A549 (cell line): ENCODE results near the gene NIPBL. TPM values are rescaled to one million over a fixed set of nuclear protein-coding genes. Genes with fewer than 3 reads are reported as not detected.

ENCODE experiments used
- ATAC-seq, 2 experiments: fragments of 200-7000 bp in 1 of 2; fragments of >200 bp in 1 of 2; cut with Nextera tagmentation in 1 of 2; cut with Tn5 transposase in 1 of 2; 3 replicates each; pipeline versions ENCODE4 v1.8.0 to v1.9.1; 2018 to 2020; ENCODE audit warnings: mild to moderate bottlenecking in 1 of 2, moderate library complexity in 1 of 2
- CTCF ChIA-PET: fragments of 300-600 bp; sonication (Branson Sonifier 250); formaldehyde crosslinking; extraction: SDS; loops from one replicate; lab custom pipeline; 2021; ENCODE audit warnings: antibody characterized with exemption, inconsistent platforms; lab: Yijun Ruan, JAX
- POLR2A ChIA-PET: fragments of 350-600 bp; formaldehyde crosslinking; extraction: SDS; loops from one replicate; lab custom pipeline; 2021; ENCODE audit warnings: antibody characterized with exemption, inconsistent platforms; lab: Yijun Ruan, JAX
- DNase-seq, 2 experiments: peaks; one replicate each; pipeline versions ENCODE4 v3.0.0 to v3.0.0-alpha.2; 2011 to 2016; ENCODE audit warnings: low read depth in 1 of 2, low spot score in 1 of 2
- FAIRE-seq: peaks from 2 replicates; lab custom pipeline; 2011; peaks lifted over from hg19 to GRCh38; lab: Jason Lieb, UNC
- H3K27ac ChIP-seq, 2 experiments: fragments of >200 bp; sonication (Bioruptor Twin); formaldehyde crosslinking; 3 replicates each; pipeline ENCODE4 v1.5.1; 2016 to 2017
- H3K4me1 ChIP-seq: fragments of >200 bp; sonication (Bioruptor Twin); formaldehyde crosslinking; 3 replicates; pipeline ENCODE4 v1.6.1; 2016
- H3K4me2 ChIP-seq: fragments of >200 bp; sonication (Bioruptor Twin); formaldehyde crosslinking; 3 replicates; pipeline ENCODE4 v1.6.1; 2016
- H3K4me3 ChIP-seq: fragments of >200 bp; sonication (Bioruptor Twin); formaldehyde crosslinking; 3 replicates; pipeline ENCODE4 v1.5.1; 2016
- H3K9me3 ChIP-seq: fragments of >200 bp; sonication (Bioruptor Twin); formaldehyde crosslinking; 3 replicates; pipeline ENCODE4 v1.6.1; 2016
- CBX8 ChIP-seq: fragments of 200-600 bp; sonication (generic); IDR thresholded peaks from 2 replicates; pipeline ENCODE4 v1.6.1; 2016
- CHD2 ChIP-seq: fragments of 150-350 bp; IDR thresholded peaks from 2 replicates; pipeline ENCODE4 v1.6.1; 2014; ENCODE audit warnings: low read length; ENCODE audit not compliant: partially characterized antibody
- EHF ChIP-seq: fragments of 250-450 bp; sonication (Bioruptor Pico); IDR thresholded peaks from 2 replicates; pipeline ENCODE4 v1.5.0; 2020; ENCODE audit warnings: mild to moderate bottlenecking
- ESRRA ChIP-seq: fragments of 150-350 bp; IDR thresholded peaks from 2 replicates; pipeline ENCODE4 v1.6.1; 2014; ENCODE audit warnings: mild to moderate bottlenecking, low read length, borderline replicate concordance
- FOSB ChIP-seq: fragments of 250-450 bp; sonication (Bioruptor Pico); IDR thresholded peaks from 2 replicates; pipeline ENCODE4 v1.5.0; 2020; ENCODE audit warnings: mild to moderate bottlenecking, moderate library complexity
- FOSL2 ChIP-seq, 2 experiments: fragments of 450-650 bp in 1 of 2; fragments of >200 bp in 1 of 2; sonication (Bioruptor Twin) in 1 of 2; formaldehyde crosslinking; IDR thresholded peaks; 2 replicates each; pipeline versions ENCODE4 v1.5.0 to v1.6.1; 2016 to 2020; ENCODE audit warnings: mild to moderate bottlenecking in 1 of 2, moderate library complexity in 1 of 2
- MAFK ChIP-seq: fragments of 450-650 bp; IDR thresholded peaks from 2 replicates; pipeline ENCODE4 v1.6.1; 2014; ENCODE audit not compliant: partially characterized antibody
- MYC ChIP-seq: IDR thresholded peaks from 2 replicates; pipeline ENCODE4 v1.6.1; 2012; ENCODE audit warnings: mild to moderate bottlenecking, inconsistent platforms, low read length, improper control_type of control experiment, borderline replicate concordance
- NFE2L2 ChIP-seq: fragments of 150-350 bp; conservative IDR thresholded peaks from 2 replicates; pipeline ENCODE4 v1.6.1; 2014; ENCODE audit warnings: low read length
- POLR2A ChIP-seq: IDR thresholded peaks from 2 replicates; pipeline ENCODE4 v1.6.1; 2012; ENCODE audit warnings: mild to moderate bottlenecking, low read length
- POLR2AphosphoS2 ChIP-seq: conservative IDR thresholded peaks from 2 replicates; pipeline ENCODE4 v1.6.1; 2012; ENCODE audit warnings: low read length, improper control_type of control experiment, inconsistent platforms
- RNF2 ChIP-seq: fragments of 200-600 bp; sonication (generic); IDR thresholded peaks from 2 replicates; pipeline ENCODE4 v1.6.1; 2016; ENCODE audit warnings: low read depth, mild to moderate bottlenecking, antibody characterized with exemption, moderate library complexity, borderline replicate concordance
- TFCP2L1 ChIP-seq: fragments of 250-450 bp; sonication (Bioruptor Pico); IDR thresholded peaks from 2 replicates; pipeline ENCODE4 v1.5.0; 2021; ENCODE audit warnings: mild to moderate bottlenecking
- TP53 ChIP-seq: fragments of 250-450 bp; sonication (Bioruptor Pico); IDR thresholded peaks from 2 replicates; pipeline ENCODE4 v1.5.0; 2021; ENCODE audit warnings: mild to moderate bottlenecking, moderate library complexity
- ZC3H11A ChIP-seq: fragments of 450-650 bp; IDR thresholded peaks from 2 replicates; pipeline ENCODE4 v1.6.1; 2014; ENCODE audit warnings: antibody characterized with exemption, mild to moderate bottlenecking
- WGBS: methylation state at CpG from one replicate; pipeline ENCODE4 v1.1.6; 2017; ENCODE audit errors: missing lambda C conversion rate; 5-methylcytosine and 5-hydroxymethylcytosine counted together
- polyA plus RNA-seq, 4 experiments: library from polyadenylated mRNA; depleted of rRNA in 3 of 4; stranded (reverse); fragments of >200 nt; fragmentation: RNase III in 1 of 4; extraction: RNeasy Plus Mini Kit Qiagen cat#74134 plus additional on column Dnase treatment in 1 of 4; gene quantifications; 2 replicates in 3 of 4; 3 replicates in 1 of 4; pipeline ENCODE4 v1.2.3, GENCODE V29; 2011 to 2017
- TF ChIP-seq, protein P1 (sequence below): fragments of >200 bp; sonication (Bioruptor Twin); formaldehyde crosslinking; IDR thresholded peaks from 3 replicates; pipeline ENCODE4 v1.5.1; 2016
- TF ChIP-seq, protein P2 (sequence below): fragments of >200 bp; sonication (Bioruptor Twin); formaldehyde crosslinking; IDR thresholded peaks from 2 replicates; pipeline ENCODE4 v1.6.1; 2016
- TF ChIP-seq, protein P3 (sequence below): fragments of 450-650 bp; IDR thresholded peaks from 2 replicates; pipeline ENCODE4 v1.6.1; 2014; ENCODE audit warnings: antibody characterized with exemption
- TF ChIP-seq, protein P4 (sequence below): fragments of >200 bp; sonication (Bioruptor Twin); formaldehyde crosslinking; IDR thresholded peaks from 3 replicates; pipeline ENCODE4 v1.6.1; 2016
- TF ChIP-seq, protein P5 (sequence below): fragments of 200-600 bp; sonication (generic); IDR thresholded peaks from 2 replicates; pipeline ENCODE4 v1.6.1; 2016; ENCODE audit warnings: antibody characterized with exemption, mild to moderate bottlenecking, moderate library complexity

The NIPBL gene
- polyA plus RNA-seq, 2 of the 4 experiments (the other 2 are of a cell fraction): 12.4 to 33.4 TPM

DNA sequence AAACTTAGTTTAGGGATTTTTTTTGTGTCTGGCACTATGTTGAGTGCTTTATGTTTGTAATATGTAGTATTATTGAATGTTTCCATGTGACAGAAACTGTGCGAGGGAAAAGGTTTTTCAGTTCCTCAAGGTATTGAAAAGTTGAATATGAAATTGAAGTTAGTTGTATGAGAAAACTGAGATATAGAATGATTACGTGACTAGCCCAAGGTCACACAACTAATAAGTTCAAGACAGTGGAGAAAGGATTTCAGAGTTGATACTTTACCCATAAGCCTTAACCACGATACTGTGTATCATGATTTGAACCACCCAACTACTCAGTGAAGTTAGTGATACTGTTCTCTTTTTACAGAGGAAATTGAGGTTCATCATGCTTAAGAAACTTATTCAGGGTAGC, 5.7 kb downstream of the NIPBL start (continued):
- TF ChIP-seq, protein P1, sequence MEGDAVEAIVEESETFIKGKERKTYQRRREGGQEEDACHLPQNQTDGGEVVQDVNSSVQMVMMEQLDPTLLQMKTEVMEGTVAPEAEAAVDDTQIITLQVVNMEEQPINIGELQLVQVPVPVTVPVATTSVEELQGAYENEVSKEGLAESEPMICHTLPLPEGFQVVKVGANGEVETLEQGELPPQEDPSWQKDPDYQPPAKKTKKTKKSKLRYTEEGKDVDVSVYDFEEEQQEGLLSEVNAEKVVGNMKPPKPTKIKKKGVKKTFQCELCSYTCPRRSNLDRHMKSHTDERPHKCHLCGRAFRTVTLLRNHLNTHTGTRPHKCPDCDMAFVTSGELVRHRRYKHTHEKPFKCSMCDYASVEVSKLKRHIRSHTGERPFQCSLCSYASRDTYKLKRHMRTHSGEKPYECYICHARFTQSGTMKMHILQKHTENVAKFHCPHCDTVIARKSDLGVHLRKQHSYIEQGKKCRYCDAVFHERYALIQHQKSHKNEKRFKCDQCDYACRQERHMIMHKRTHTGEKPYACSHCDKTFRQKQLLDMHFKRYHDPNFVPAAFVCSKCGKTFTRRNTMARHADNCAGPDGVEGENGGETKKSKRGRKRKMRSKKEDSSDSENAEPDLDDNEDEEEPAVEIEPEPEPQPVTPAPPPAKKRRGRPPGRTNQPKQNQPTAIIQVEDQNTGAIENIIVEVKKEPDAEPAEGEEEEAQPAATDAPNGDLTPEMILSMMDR: no peak
- TF ChIP-seq POLR2AphosphoS2 (no peak), CHD2 (no peak), CBX8 (no peak), MAFK (no peak), MYC (no peak), POLR2A (no peak), ESRRA (no peak), EHF (CRISPR knock-in tag) (no peak)
- TF ChIP-seq, protein P2, sequence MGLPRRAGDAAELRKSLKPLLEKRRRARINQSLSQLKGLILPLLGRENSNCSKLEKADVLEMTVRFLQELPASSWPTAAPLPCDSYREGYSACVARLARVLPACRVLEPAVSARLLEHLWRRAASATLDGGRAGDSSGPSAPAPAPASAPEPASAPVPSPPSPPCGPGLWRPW: no peak
- TF ChIP-seq, protein P3, sequence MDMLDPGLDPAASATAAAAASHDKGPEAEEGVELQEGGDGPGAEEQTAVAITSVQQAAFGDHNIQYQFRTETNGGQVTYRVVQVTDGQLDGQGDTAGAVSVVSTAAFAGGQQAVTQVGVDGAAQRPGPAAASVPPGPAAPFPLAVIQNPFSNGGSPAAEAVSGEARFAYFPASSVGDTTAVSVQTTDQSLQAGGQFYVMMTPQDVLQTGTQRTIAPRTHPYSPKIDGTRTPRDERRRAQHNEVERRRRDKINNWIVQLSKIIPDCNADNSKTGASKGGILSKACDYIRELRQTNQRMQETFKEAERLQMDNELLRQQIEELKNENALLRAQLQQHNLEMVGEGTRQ: no peak
- TF ChIP-seq, all 56 proteins: peak for 0

DNA sequence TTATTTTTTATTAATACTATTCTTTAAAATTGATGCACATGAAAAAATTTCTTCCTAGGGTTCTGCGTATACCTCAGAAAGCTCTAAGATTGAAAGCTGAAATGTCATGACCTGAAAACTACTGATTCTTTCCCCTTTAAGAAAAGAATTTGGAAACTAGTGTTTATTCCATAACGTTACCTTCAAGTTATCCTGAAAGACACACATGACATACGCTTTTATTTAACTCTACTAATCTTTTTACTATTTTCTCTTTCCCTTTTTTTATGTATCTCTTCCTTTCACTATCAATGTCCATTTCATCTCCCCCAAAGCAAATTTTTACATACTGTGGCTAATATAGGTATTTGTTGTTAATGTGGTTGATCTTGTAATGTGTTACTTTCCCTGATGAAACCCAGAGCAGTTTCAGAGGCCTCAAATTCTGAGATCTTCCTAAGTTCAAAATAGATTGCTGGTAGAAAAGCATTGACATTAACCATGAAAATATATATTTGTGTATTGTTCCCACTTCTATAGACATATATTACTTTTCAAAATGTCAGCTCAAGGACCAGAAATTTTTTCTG, 7.4 kb downstream of the NIPBL start:
- POLR2A ChIA-PET: no interaction called here
- no peak for TF ChIP-seq RNF2
- TF ChIP-seq, protein P1: no peak
- TF ChIP-seq, protein P4, sequence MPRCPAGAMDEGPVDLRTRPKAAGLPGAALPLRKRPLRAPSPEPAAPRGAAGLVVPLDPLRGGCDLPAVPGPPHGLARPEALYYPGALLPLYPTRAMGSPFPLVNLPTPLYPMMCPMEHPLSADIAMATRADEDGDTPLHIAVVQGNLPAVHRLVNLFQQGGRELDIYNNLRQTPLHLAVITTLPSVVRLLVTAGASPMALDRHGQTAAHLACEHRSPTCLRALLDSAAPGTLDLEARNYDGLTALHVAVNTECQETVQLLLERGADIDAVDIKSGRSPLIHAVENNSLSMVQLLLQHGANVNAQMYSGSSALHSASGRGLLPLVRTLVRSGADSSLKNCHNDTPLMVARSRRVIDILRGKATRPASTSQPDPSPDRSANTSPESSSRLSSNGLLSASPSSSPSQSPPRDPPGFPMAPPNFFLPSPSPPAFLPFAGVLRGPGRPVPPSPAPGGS: no peak
- no peak for TF ChIP-seq ESRRA
- TF ChIP-seq, all 56 proteins: peak for 0
- Histone ChIP-seq H3K4me2 (no peak overlapping the region), H3K9me3 (no peaks in the 10 kb centered on the region), H3K4me3 (no peak overlapping the region), H3K4me1 (peaks cover 27% of the 10 kb centered on the region; the same call in 2 of the 3 replicates), H3K27ac (no peak overlapping the region)
- CTCF ChIA-PET: interaction anchor here (0.6 to 1.5 kb wide), 2 partner anchors 8 to 186 kb away, joined by 3 to 5 read pairs; no protein-coding TSS in a partner anchor
- 92% methylated on average over 3 of the region's 3 CpGs for WGBS
- DNase-seq (no peak), FAIRE-seq (no peak), ATAC-seq (no peak)

DNA sequence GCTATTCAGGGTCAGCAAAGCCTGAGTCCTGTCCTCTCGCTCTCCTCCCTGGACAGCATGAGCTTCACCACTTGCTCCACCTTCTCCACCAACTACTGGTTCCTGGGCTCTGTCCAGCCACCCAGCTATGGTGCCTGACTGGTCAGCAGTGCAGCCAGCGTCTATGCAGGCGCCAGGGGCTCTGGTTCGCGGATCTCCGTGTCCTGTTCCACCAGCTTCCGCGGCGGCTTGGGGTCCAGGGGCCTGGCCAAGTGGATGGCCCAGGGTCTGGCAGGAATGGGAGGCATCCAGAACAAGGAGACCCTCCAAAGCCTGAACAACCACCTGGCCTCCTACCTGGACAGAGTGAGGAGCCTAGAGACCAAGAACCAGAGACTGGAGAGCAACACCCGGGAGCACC, 8.6 kb downstream of the NIPBL start:
- Histone ChIP-seq H3K27ac (no peak overlapping the region), H3K9me3 (no peaks in the 10 kb centered on the region)
- TF ChIP-seq FOSB (CRISPR knock-in tag) (no peak), TP53 (CRISPR knock-in tag) (no peak), ZC3H11A (no peak), TFCP2L1 (CRISPR knock-in tag) (no peak), NFE2L2 (no peak), POLR2AphosphoS2 (no peak), FOSL2 (IDR thresholded peaks at IDR 0.05) (no peak), FOSL2 (CRISPR knock-in tag; IDR thresholded peaks at IDR 0.05) (no peak)
- TF ChIP-seq, protein P5, sequence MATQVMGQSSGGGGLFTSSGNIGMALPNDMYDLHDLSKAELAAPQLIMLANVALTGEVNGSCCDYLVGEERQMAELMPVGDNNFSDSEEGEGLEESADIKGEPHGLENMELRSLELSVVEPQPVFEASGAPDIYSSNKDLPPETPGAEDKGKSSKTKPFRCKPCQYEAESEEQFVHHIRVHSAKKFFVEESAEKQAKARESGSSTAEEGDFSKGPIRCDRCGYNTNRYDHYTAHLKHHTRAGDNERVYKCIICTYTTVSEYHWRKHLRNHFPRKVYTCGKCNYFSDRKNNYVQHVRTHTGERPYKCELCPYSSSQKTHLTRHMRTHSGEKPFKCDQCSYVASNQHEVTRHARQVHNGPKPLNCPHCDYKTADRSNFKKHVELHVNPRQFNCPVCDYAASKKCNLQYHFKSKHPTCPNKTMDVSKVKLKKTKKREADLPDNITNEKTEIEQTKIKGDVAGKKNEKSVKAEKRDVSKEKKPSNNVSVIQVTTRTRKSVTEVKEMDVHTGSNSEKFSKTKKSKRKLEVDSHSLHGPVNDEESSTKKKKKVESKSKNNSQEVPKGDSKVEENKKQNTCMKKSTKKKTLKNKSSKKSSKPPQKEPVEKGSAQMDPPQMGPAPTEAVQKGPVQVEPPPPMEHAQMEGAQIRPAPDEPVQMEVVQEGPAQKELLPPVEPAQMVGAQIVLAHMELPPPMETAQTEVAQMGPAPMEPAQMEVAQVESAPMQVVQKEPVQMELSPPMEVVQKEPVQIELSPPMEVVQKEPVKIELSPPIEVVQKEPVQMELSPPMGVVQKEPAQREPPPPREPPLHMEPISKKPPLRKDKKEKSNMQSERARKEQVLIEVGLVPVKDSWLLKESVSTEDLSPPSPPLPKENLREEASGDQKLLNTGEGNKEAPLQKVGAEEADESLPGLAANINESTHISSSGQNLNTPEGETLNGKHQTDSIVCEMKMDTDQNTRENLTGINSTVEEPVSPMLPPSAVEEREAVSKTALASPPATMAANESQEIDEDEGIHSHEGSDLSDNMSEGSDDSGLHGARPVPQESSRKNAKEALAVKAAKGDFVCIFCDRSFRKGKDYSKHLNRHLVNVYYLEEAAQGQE: no peak
- TF ChIP-seq, all 56 proteins: peak for 0
- 96% methylated on average over 9 of the region's 10 CpGs for WGBS
- ChIA-PET POLR2A (no interaction called here), CTCF (interaction anchor here (1.5 kb wide), 1 partner anchor 9 kb away, joined by 5 read pairs; no protein-coding TSS in a partner anchor)
- H3K4me3 ChIP-seq: no peak overlapping the region
- ATAC-seq (no peak), FAIRE-seq (no peak), DNase-seq (no peak)
- H3K4me2 ChIP-seq: no peak overlapping the region
- peaks cover 16% of the 10 kb centered on the region; the same call in 2 of the 3 replicates for H3K4me1 ChIP-seq
